Smooth muscle cell (in vitro differentiated cells): ENCODE results near the gene TPM4. TPM values are rescaled to one million over a fixed set of nuclear protein-coding genes. Genes with fewer than 3 reads are reported as not detected.

Experiments
- DNase-seq: peaks from one replicate; lab custom pipeline; 2025; ENCODE audit not compliant: unreplicated experiment; lab: John Stamatoyannopoulos, UW
- H2AFZ ChIP-seq: fragments of 200-600 bp; sonication (generic); 2 replicates; pipeline ENCODE4 v1.6.0; 2016; ENCODE audit warnings: antibody characterized with exemption, low read depth, mild to moderate bottlenecking
- H3F3A ChIP-seq: fragments of 200-600 bp; sonication (generic); 2 replicates; pipeline ENCODE4 v1.6.0; 2017; ENCODE audit warnings: antibody characterized with exemption, low read depth
- H3K27ac ChIP-seq: fragments of 200-600 bp; sonication (generic); 2 replicates; pipeline ENCODE4 v1.5.1; 2016; ENCODE audit warnings: low read depth, mild to moderate bottlenecking
- H3K27me3 ChIP-seq: fragments of 200-600 bp; sonication (generic); 2 replicates; pipeline ENCODE4 v1.6.1; 2016; ENCODE audit warnings: low read depth, mild to moderate bottlenecking
- H3K36me3 ChIP-seq: fragments of 200-600 bp; sonication (generic); 2 replicates; pipeline ENCODE4 v1.5.1; 2016; ENCODE audit warnings: low read depth
- H3K4me1 ChIP-seq: fragments of 200-600 bp; sonication (generic); 2 replicates; pipeline ENCODE4 v1.5.1; 2016; ENCODE audit warnings: low read depth
- H3K4me2 ChIP-seq: fragments of 200-600 bp; sonication (generic); 2 replicates; pipeline ENCODE4 v1.6.0; 2016; ENCODE audit warnings: mild to moderate bottlenecking
- H3K4me3 ChIP-seq: fragments of 200-600 bp; sonication (generic); 2 replicates; pipeline ENCODE4 v1.5.1; 2016; ENCODE audit warnings: mild to moderate bottlenecking
- H3K79me2 ChIP-seq: fragments of 200-600 bp; sonication (generic); 2 replicates; pipeline ENCODE4 v1.6.0; 2016; ENCODE audit warnings: low read depth, mild to moderate bottlenecking
- H3K9ac ChIP-seq: fragments of 200-600 bp; sonication (generic); 2 replicates; pipeline ENCODE4 v1.6.0; 2016; ENCODE audit warnings: low read depth
- H3K9me3 ChIP-seq: fragments of 200-600 bp; sonication (generic); replicated peaks from 2 replicates; pipeline ENCODE4 v1.5.1; 2016; ENCODE audit warnings: low read depth
- H4K20me1 ChIP-seq: fragments of 200-600 bp; sonication (generic); 2 replicates; pipeline ENCODE4 v1.6.0; 2016; ENCODE audit warnings: low read depth
- CTCF ChIP-seq: fragments of 200-600 bp; sonication (generic); IDR thresholded peaks from 2 replicates; pipeline ENCODE4 v1.5.1; 2017; ENCODE audit warnings: borderline replicate concordance, mild to moderate bottlenecking, antibody characterized with exemption; ENCODE audit not compliant: insufficient read depth, poor library complexity, severe bottlenecking
- WGBS: methylation state at CpG from one replicate; pipeline ENCODE4 v1.1.7; 2016; ENCODE audit warnings: low lambda C conversion rate; 5-methylcytosine and 5-hydroxymethylcytosine counted together
- polyA plus RNA-seq: library from polyadenylated mRNA; unstranded; fragments of >200 nt; fragmentation: Nextera tagmentation; extraction: Ambion mirVana; gene quantifications from 2 replicates; pipeline ENCODE4 v1.2.1, GENCODE V29; 2016
- total RNA-seq: library from RNA; depleted of rRNA; stranded (reverse); fragments of >200 nt; gene quantifications from 2 replicates; pipeline ENCODE4 v1.2.3, GENCODE V29; 2014

TPM4 gene
- total and polyA plus RNA-seq, 2 experiments from 2014 or later: 1,070 to 1,074 TPM

GRCh38 chr19:16127776-16128371 is 51.6 kb downstream of the TPM4 start:
- no peaks in the 10 kb centered on the region for H3K4me1 ChIP-seq
- H3F3A ChIP-seq: no peaks in the 10 kb centered on the region
- H3K79me2 ChIP-seq: no peaks in the 10 kb centered on the region
- no peak overlapping the region for H3K27ac ChIP-seq
- peaks cover 6% of the 10 kb centered on the region for H4K20me1 ChIP-seq
- H2AFZ ChIP-seq: no peak overlapping the region
- H3K9ac ChIP-seq: no peak overlapping the region
- no peaks in the 10 kb centered on the region for H3K27me3 ChIP-seq
- H3K4me2 ChIP-seq: no peak overlapping the region
- H3K36me3 ChIP-seq: peaks cover 3% of the 10 kb centered on the region
- 98% methylated on average over 21 of the region's 21 CpGs for WGBS
- no peaks in the 10 kb centered on the region for H3K9me3 ChIP-seq
- TF ChIP-seq CTCF: no peak
- no peak overlapping the region for H3K4me3 ChIP-seq
- DNase-seq: no peak

- no peak overlapping the region for H3K9ac ChIP-seq
- no peak for TF ChIP-seq CTCF
- peaks cover 3% of the 10 kb centered on the region for H4K20me1 ChIP-seq
- H3K36me3 ChIP-seq: peaks cover 10% of the 10 kb centered on the region
- no peak overlapping the region for H3K4me2 ChIP-seq
- WGBS: 89% methylated on average over 3 of the region's 3 CpGs
- no peak overlapping the region for H2AFZ ChIP-seq
- H3K9me3 ChIP-seq: no peaks in the 10 kb centered on the region
- H3K27me3 ChIP-seq: no peaks in the 10 kb centered on the region
- H3K79me2 ChIP-seq: no peaks in the 10 kb centered on the region
- no peak for DNase-seq
- no peak overlapping the region for H3K27ac ChIP-seq
- no peak overlapping the region for H3K4me3 ChIP-seq
- no peaks in the 10 kb centered on the region for H3F3A ChIP-seq
- no peaks in the 10 kb centered on the region for H3K4me1 ChIP-seq
Measured at GRCh38 chr19:16131648-16132047, 55.4 kb downstream of the TPM4 start.

- DNase-seq: no peak
- H4K20me1 ChIP-seq: peaks cover 3% of the 10 kb centered on the region
- H3K27ac ChIP-seq: no peak overlapping the region
- H3K4me3 ChIP-seq: no peak overlapping the region
- no peak overlapping the region for H2AFZ ChIP-seq
- no peak overlapping the region for H3K9ac ChIP-seq
- 95% methylated on average over 4 of the region's 4 CpGs for WGBS
- TF ChIP-seq CTCF: no peak
- H3K36me3 ChIP-seq: peaks cover 10% of the 10 kb centered on the region
- no peaks in the 10 kb centered on the region for H3K9me3 ChIP-seq
- H3F3A ChIP-seq: no peaks in the 10 kb centered on the region
- no peaks in the 10 kb centered on the region for H3K27me3 ChIP-seq
- H3K79me2 ChIP-seq: no peaks in the 10 kb centered on the region
- H3K4me2 ChIP-seq: no peak overlapping the region
- H3K4me1 ChIP-seq: no peaks in the 10 kb centered on the region
Measured at GRCh38 chr19:16133818-16134217, 57.5 kb downstream of the TPM4 start.

GRCh38 chr19:16134510-16134909 is 58.2 kb downstream of the TPM4 start:
- Histone ChIP-seq H3K9me3 (no peaks in the 10 kb centered on the region), H4K20me1 (peaks cover 3% of the 10 kb centered on the region), H3K27me3 (no peaks in the 10 kb centered on the region), H3K4me3 (no peak overlapping the region), H3K36me3 (peaks cover 10% of the 10 kb centered on the region), H2AFZ (no peak overlapping the region), H3K4me1 (no peaks in the 10 kb centered on the region), H3K4me2 (no peak overlapping the region), H3K79me2 (no peaks in the 10 kb centered on the region), H3F3A (no peaks in the 10 kb centered on the region), H3K27ac (no peak overlapping the region), H3K9ac (no peak overlapping the region)
- DNase-seq: no peak
- WGBS: 92% methylated on average over 7 of the region's 7 CpGs
- no peak for TF ChIP-seq CTCF
